MM.1S (cell line): ENCODE results near the gene SLC8A3.

Source experiments
- DNase-seq: peaks from one replicate; pipeline ENCODE4 v3.0.0-alpha.2; 2015
- H2AFZ ChIP-seq: fragments of 300-600 bp; sonication (generic); 2 replicates; pipeline ENCODE4 v1.6.0; 2016; ENCODE audit warnings: antibody characterized with exemption, low read length
- H3F3A ChIP-seq: fragments of 300-600 bp; sonication (generic); 2 replicates; pipeline ENCODE4 v1.6.1; 2016; ENCODE audit warnings: mild to moderate bottlenecking, antibody characterized with exemption, low read length, moderate library complexity, mixed read lengths; ENCODE audit not compliant: insufficient read depth
- H3K27ac ChIP-seq: fragments of 300-600 bp; sonication (generic); 2 replicates; pipeline ENCODE4 v1.5.1; 2016; ENCODE audit warnings: mild to moderate bottlenecking, low read length
- H3K27me3 ChIP-seq: fragments of 300-600 bp; sonication (generic); replicated peaks from 2 replicates; pipeline ENCODE4 v1.6.0; 2016; ENCODE audit warnings: low read length; ENCODE audit not compliant: insufficient read depth
- H3K36me3 ChIP-seq: fragments of 300-600 bp; sonication (generic); replicated peaks from 2 replicates; pipeline ENCODE4 v1.6.1; 2016; ENCODE audit warnings: mild to moderate bottlenecking, low read length, mixed read lengths; ENCODE audit not compliant: insufficient read depth
- H3K4me1 ChIP-seq: fragments of 300-600 bp; sonication (generic); 2 replicates; pipeline ENCODE4 v1.6.1; 2016; ENCODE audit warnings: low read length, mixed read lengths
- H3K4me2 ChIP-seq: fragments of 300-600 bp; sonication (generic); 2 replicates; pipeline ENCODE4 v1.6.0; 2016; ENCODE audit warnings: low read depth, low read length
- H3K4me3 ChIP-seq: fragments of 300-600 bp; sonication (generic); 2 replicates; pipeline ENCODE4 v1.5.1; 2016; ENCODE audit warnings: low read length, mixed read lengths
- H3K79me2 ChIP-seq: fragments of 300-600 bp; sonication (generic); 2 replicates; pipeline ENCODE4 v1.6.1; 2016; ENCODE audit warnings: mixed run types, low read length, mixed read lengths
- H3K9ac ChIP-seq: fragments of 300-600 bp; sonication (generic); 2 replicates; pipeline ENCODE4 v1.6.1; 2016; ENCODE audit warnings: low read length, mixed read lengths
- H3K9me2 ChIP-seq: fragments of 300-600 bp; sonication (generic); replicated peaks from 2 replicates; pipeline ENCODE4 v1.6.1; 2016; ENCODE audit warnings: mild to moderate bottlenecking, low read length, mixed read lengths; ENCODE audit not compliant: insufficient read depth
- H3K9me3 ChIP-seq: fragments of 300-600 bp; sonication (generic); replicated peaks from 2 replicates; pipeline ENCODE4 v1.6.1; 2016; ENCODE audit warnings: mild to moderate bottlenecking, low read length, mixed read lengths; ENCODE audit not compliant: insufficient read depth
- H4K20me1 ChIP-seq: fragments of 300-600 bp; sonication (generic); 2 replicates; pipeline ENCODE4 v1.6.1; 2016; ENCODE audit warnings: mild to moderate bottlenecking, low read length, moderate library complexity, mixed read lengths; ENCODE audit not compliant: insufficient read depth
- EZH2 ChIP-seq: fragments of 300-600 bp; sonication (generic); optimal IDR thresholded peaks from 2 replicates; pipeline ENCODE3; 2017; ENCODE audit warnings: low read depth, mild to moderate bottlenecking, antibody characterized with exemption, low read length, mixed read lengths
- EZH2phosphoT487 ChIP-seq: fragments of 300-600 bp; sonication (generic); IDR thresholded peaks from 2 replicates; pipeline ENCODE4 v1.6.1; 2018; ENCODE audit warnings: antibody characterized with exemption, low read length
- TF ChIP-seq, protein P1 (sequence below): fragments of 300-600 bp; sonication (generic); IDR thresholded peaks from 2 replicates; pipeline ENCODE4 v1.5.1; 2016; ENCODE audit warnings: antibody characterized with exemption, low read length, mixed read lengths

SLC8A3 gene

GRCh38 chr14:70018230-70018629 is 170.5 kb downstream of the SLC8A3 start:
- H3K4me2 ChIP-seq: peak overlapping the region; percentile 59; the same call in 1 of the 2 replicates
- H3K4me1 ChIP-seq: peaks cover 22% of the 10 kb centered on the region
- no peak for DNase-seq
- peak overlapping the region; percentile 58; the same call in 1 of the 2 replicates for H2AFZ ChIP-seq
- H3K9me2 ChIP-seq: no peaks in the 10 kb centered on the region
- TF ChIP-seq, protein P1, sequence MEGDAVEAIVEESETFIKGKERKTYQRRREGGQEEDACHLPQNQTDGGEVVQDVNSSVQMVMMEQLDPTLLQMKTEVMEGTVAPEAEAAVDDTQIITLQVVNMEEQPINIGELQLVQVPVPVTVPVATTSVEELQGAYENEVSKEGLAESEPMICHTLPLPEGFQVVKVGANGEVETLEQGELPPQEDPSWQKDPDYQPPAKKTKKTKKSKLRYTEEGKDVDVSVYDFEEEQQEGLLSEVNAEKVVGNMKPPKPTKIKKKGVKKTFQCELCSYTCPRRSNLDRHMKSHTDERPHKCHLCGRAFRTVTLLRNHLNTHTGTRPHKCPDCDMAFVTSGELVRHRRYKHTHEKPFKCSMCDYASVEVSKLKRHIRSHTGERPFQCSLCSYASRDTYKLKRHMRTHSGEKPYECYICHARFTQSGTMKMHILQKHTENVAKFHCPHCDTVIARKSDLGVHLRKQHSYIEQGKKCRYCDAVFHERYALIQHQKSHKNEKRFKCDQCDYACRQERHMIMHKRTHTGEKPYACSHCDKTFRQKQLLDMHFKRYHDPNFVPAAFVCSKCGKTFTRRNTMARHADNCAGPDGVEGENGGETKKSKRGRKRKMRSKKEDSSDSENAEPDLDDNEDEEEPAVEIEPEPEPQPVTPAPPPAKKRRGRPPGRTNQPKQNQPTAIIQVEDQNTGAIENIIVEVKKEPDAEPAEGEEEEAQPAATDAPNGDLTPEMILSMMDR: no peak
- TF ChIP-seq EZH2 (no peak), EZH2phosphoT487 (no peak)
- peaks cover 6% of the 10 kb centered on the region; the same call in 1 of the 2 replicates for H3F3A ChIP-seq
- H3K79me2 ChIP-seq: no peaks in the 10 kb centered on the region
- H3K9me3 ChIP-seq: no peaks in the 10 kb centered on the region
- H3K4me3 ChIP-seq: no peak overlapping the region
- no peaks in the 10 kb centered on the region for H3K36me3 ChIP-seq
- no peaks in the 10 kb centered on the region for H4K20me1 ChIP-seq
- no peak overlapping the region; the same call in 1 of the 2 replicates for H3K9ac ChIP-seq
- peak overlapping the region; percentile 87 for H3K27ac ChIP-seq
- no peaks in the 10 kb centered on the region for H3K27me3 ChIP-seq

DNA sequence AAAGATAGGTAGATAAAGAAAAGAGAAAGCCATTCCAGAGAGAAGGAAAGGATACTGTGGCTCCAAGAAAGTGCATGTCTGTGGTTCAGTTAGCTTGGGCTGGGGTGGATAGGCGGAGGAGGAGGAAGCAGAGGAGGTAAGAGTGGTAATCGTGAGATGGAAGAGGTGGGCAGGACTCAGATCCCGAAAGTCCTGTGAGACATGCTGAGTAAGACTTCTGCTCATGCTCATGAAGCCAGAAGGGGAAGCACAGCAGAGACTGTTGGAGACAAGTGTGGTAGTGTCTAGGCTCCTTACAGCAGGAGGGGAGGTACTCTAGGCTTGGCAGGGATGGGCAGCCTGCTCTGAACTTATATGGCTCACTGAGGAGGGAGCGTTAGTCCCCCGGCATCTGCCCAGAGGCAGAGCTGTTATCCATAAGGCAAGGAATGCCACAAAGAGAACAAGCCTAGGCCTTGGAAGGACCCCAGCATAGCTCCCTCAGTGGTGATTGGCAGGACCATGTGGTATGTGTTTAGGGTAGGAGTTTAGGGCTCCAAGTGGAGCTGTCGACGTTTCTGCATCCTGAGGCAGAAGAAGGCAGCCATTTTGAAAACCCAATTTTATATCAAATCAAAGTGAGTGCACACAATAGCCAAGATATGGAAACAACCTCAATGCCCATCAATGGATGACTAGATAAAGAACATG is 174.2 kb downstream of the SLC8A3 start:
- Histone ChIP-seq H3K27ac (no peak overlapping the region), H3K4me2 (no peak overlapping the region), H3K4me1 (peaks cover 20% of the 10 kb centered on the region), H2AFZ (no peak overlapping the region), H3K9me3 (no peaks in the 10 kb centered on the region), H3K9me2 (no peaks in the 10 kb centered on the region), H3K4me3 (no peak overlapping the region), H3K79me2 (no peaks in the 10 kb centered on the region), H3K27me3 (no peaks in the 10 kb centered on the region), H4K20me1 (no peaks in the 10 kb centered on the region), H3K36me3 (no peaks in the 10 kb centered on the region), H3K9ac (no peak overlapping the region), H3F3A (peaks cover 6% of the 10 kb centered on the region; the same call in 1 of the 2 replicates)
- no peak for DNase-seq
- TF ChIP-seq EZH2phosphoT487: no peak
- no peak for TF ChIP-seq EZH2
- TF ChIP-seq, protein P1: no peak

DNA sequence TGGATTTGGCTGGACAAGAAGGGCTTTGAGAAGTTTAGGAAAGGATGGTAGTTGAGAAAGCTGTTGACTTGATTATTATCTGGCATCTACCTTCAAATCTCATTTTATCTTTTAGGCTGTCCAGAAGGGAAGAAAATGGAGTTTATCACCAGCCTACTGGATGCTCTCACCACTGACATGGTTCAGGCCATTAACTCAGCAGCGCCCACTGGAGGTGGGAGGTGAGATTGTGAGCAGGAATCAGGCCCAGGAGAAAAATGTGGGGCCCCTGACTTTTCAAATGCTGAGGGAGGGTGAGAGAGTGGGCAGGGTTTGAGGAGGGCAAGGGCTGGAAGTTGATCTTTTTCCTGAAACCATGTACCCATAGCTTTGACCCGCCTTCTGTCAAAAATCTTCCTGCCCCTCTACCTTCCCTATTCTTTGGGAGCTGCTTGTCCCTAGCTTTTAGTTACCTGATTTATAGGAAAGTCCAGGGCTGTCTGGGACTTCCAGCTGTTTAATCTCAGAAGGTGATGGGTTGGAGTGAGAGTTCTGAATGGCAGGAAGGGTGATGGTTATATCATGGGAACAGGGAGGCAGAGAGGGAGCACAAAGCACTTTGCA is 175.4 kb downstream of the SLC8A3 start:
- no peaks in the 10 kb centered on the region for H4K20me1 ChIP-seq
- H3K27me3 ChIP-seq: no peaks in the 10 kb centered on the region
- H3F3A ChIP-seq: 0 out of 2 replicates have a peak, but pooled peaks cover 7% of the 10 kb centered on the region
- H3K36me3 ChIP-seq: no peaks in the 10 kb centered on the region
- no peaks in the 10 kb centered on the region for H3K9me3 ChIP-seq
- peaks cover 22% of the 10 kb centered on the region for H3K4me1 ChIP-seq
- H2AFZ ChIP-seq: no peak overlapping the region
- TF ChIP-seq, protein P1: peak; percentile 62
- TF ChIP-seq EZH2 (no peak), EZH2phosphoT487 (no peak)
- no peaks in the 10 kb centered on the region for H3K79me2 ChIP-seq
- peak; percentile 36 for DNase-seq
- H3K9ac ChIP-seq: no peak overlapping the region
- H3K4me3 ChIP-seq: no peak overlapping the region
- no peaks in the 10 kb centered on the region for H3K9me2 ChIP-seq
- no peak overlapping the region for H3K4me2 ChIP-seq
- no peak overlapping the region for H3K27ac ChIP-seq
